Gastrocnemius medialis (tissue), 4 donors: Measurements from ENCODE around the gene DTNB.
"Not testable (repeated sequence)": the region's sequence is repeated elsewhere in the genome, so short reads cannot be mapped to it uniquely, and the experiment has no call there.

Experiments used
- POLR2A ChIP-seq, 2 donors: fragments of 450-650 bp; IDR thresholded peaks; one replicate each; pipeline ENCODE4 v1.6.1; 2017; ENCODE audit warnings: antibody characterized with exemption in 2 of 2, mild to moderate bottlenecking in 2 of 2, moderate library complexity in 2 of 2
- TF ChIP-seq, protein P1 (sequence below), 5 experiments: fragments of 450-650 bp in 3 of 5; fragments of 200-600 bp in 2 of 5; sonication (generic) in 2 of 5; IDR thresholded peaks in 4 of 5; conservative IDR thresholded peaks in 1 of 5; 1 replicate in 4 of 5; 2 replicates in 1 of 5; pipeline ENCODE4 v1.5.1; 2016 to 2019; ENCODE audit warnings: antibody characterized with exemption in 5 of 5, mild to moderate bottlenecking in 3 of 5, moderate library complexity in 3 of 5

DNA sequence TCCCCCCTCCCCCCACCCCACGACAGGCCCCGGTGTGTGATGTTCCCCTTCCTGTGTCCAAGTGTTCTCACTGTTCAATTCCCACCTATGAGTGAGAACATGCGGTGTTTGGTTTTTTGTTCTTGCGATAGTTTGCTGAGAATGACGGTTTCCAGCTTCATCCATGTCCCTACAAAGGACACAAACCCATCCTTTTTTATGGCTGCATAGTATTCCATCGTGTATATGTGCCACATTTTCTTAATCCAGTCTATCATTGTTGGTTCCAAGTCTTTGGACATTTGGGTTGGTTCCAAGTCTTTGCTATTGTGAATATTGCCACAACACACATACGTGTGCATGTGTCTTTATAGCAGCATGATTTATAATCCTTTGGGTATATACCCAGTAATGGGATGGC, 260.0 kb downstream of the DTNB start:
- TF ChIP-seq, protein P1, sequence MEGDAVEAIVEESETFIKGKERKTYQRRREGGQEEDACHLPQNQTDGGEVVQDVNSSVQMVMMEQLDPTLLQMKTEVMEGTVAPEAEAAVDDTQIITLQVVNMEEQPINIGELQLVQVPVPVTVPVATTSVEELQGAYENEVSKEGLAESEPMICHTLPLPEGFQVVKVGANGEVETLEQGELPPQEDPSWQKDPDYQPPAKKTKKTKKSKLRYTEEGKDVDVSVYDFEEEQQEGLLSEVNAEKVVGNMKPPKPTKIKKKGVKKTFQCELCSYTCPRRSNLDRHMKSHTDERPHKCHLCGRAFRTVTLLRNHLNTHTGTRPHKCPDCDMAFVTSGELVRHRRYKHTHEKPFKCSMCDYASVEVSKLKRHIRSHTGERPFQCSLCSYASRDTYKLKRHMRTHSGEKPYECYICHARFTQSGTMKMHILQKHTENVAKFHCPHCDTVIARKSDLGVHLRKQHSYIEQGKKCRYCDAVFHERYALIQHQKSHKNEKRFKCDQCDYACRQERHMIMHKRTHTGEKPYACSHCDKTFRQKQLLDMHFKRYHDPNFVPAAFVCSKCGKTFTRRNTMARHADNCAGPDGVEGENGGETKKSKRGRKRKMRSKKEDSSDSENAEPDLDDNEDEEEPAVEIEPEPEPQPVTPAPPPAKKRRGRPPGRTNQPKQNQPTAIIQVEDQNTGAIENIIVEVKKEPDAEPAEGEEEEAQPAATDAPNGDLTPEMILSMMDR (IDR thresholded peaks at IDR 0.05 in 4 of 5, conservative IDR thresholded peaks at IDR 0.05 in 1 of 5) = not testable (repeated sequence)
- not testable (repeated sequence) for TF ChIP-seq POLR2A (IDR thresholded peaks at IDR 0.05)
